ENCODE measurements around the gene OSBPL5.

The OSBPL5 gene

DNA sequence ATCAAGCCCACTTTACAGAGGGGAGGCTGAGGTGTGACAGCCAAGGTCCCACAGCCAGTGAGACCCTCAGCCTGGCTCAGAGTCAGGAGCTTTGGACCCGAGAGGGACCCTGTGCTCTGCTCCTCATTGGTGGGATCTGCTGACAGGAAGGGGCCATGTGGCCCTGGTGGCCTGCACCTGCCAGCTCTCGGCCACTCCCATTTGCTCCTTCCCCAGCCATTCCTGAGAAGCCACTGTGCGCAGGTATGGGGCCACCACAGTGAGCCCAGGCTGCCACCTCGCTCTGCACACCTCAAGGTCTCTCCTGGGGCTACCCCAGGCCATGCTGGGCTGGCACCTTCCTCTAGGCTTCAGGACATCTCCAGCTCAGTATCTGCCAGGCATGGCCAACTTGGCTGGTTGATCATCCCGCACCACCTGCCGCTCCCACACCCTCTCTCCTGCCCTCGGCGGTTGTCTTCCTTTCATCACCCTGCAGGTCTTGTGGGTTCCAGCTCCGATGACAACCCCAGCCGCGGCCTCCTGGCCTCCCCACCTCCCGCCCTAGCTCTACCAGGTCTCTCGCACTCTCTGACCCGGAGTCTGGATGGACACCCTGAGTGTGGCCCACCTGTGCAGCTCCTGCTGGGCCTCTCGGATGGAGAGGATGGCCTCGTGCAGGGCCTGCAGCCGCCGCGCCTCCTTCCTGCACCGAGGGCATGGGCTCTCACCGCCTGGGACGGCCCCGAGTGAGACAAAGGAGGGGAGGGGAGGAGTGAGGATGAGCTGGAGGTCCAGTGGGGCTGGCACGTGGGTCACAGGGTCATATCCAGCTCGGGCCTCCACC, 75.7 kb downstream of the OSBPL5 start:
- POLR2A ChIA-PET: no interaction called here
- DNase-seq (ENCODE audit: extremely low spot score): no peak
- CTCF ChIA-PET: interaction anchor here (0.8 to 4.2 kb wide), 2 partner anchors 53 to 186 kb away, joined by 5 to 45 read pairs; no protein-coding TSS in a partner anchor
- TF ChIP-seq, protein P1, sequence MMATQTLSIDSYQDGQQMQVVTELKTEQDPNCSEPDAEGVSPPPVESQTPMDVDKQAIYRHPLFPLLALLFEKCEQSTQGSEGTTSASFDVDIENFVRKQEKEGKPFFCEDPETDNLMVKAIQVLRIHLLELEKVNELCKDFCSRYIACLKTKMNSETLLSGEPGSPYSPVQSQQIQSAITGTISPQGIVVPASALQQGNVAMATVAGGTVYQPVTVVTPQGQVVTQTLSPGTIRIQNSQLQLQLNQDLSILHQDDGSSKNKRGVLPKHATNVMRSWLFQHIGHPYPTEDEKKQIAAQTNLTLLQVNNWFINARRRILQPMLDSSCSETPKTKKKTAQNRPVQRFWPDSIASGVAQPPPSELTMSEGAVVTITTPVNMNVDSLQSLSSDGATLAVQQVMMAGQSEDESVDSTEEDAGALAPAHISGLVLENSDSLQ (IDR thresholded peaks at IDR 0.05): no peak
- TF ChIP-seq SP1 (IDR thresholded peaks at IDR 0.05) (no peak), NFRKB (IDR thresholded peaks at IDR 0.05) (no peak), LEF1 (IDR thresholded peaks at IDR 0.05; ENCODE audit: borderline replicate concordance) (no peak), TARDBP (IDR thresholded peaks at IDR 0.05) (no peak), HDGF (IDR thresholded peaks at IDR 0.05; ENCODE audit: borderline replicate concordance) (no peak), BHLHE40 (IDR thresholded peaks at IDR 0.05; ENCODE audit: borderline replicate concordance) (no peak), FOXA1 (IDR thresholded peaks at IDR 0.05) (no peak), SUZ12 (IDR thresholded peaks at IDR 0.05) (no peak), ZNF384 (IDR thresholded peaks at IDR 0.05) (no peak), CTBP1 (IDR thresholded peaks at IDR 0.05; ENCODE audit: borderline replicate concordance) (no peak), L3MBTL2 (conservative IDR thresholded peaks at IDR 0.05) (no peak), FOXK2 (IDR thresholded peaks at IDR 0.05) (no peak), FOXM1 (IDR thresholded peaks at IDR 0.05; ENCODE audit: borderline replicate concordance) (no peak)

GRCh38 chr11:3088806-3089205, 76.3 kb downstream of the OSBPL5 start:
- POLR2A ChIA-PET: no interaction called here
- TF ChIP-seq L3MBTL2 (conservative IDR thresholded peaks at IDR 0.05): no peak
- TF ChIP-seq FOXK2 (IDR thresholded peaks at IDR 0.05): no peak
- no peak for TF ChIP-seq SP1 (IDR thresholded peaks at IDR 0.05)
- no peak for TF ChIP-seq HDGF (IDR thresholded peaks at IDR 0.05; ENCODE audit: borderline replicate concordance)
- no peak for TF ChIP-seq LEF1 (IDR thresholded peaks at IDR 0.05; ENCODE audit: borderline replicate concordance)
- no peak for TF ChIP-seq SUZ12 (IDR thresholded peaks at IDR 0.05)
- no peak for TF ChIP-seq ZNF384 (IDR thresholded peaks at IDR 0.05)
- no peak for TF ChIP-seq ARNT (IDR thresholded peaks at IDR 0.05)

DNA sequence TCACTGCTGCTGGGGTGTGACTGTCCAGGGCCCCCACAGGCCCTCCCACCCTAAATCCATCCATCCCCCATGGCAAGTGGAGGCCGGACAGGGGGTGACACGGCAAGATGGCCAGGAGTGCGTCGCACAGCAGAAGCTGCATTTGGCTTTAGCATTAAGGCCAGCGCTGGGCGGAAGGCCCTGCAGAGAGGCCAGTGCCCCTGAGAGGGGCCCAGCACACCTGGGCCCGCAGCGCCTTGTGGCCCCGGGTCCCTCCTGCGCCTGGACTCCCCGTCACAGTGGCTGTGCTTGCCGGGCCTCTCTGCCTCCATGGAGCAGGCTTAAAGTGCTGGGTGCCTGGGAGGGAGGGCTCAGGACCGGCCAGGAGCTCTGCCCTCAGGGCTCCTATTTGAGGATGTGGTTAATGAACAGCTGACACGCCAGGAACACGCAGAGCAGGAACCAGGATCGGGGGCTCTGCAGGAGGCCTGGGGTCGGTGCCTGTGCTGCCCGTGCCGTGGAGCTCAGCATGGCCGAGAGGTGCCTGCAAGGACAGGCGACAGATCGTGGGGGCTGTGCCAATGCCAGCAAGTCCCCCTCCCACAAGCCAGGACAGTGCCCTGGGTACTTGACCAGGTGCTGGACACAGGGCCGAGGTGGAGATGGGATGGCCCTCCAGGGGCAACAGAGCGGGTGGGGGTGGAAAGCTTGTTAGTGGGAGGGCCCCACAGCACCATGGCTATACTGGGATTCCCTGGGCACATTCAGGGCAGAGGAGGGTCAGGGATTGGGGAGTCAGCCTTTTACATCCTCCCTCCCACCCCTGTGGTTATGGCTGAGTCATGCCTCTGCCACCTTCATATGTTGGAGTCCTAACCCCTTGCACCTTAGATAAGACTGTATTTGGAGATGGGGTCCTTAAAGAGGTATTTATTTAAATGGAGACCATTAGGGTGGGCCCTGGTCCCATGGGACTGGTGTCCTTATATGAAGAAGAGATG, 77.0 kb downstream of the OSBPL5 start:
- POLR2A ChIA-PET: no interaction called here
- TF ChIP-seq FOXM1 (IDR thresholded peaks at IDR 0.05; ENCODE audit: borderline replicate concordance) (no peak), FOXA1 (IDR thresholded peaks at IDR 0.05) (no peak), TARDBP (IDR thresholded peaks at IDR 0.05) (no peak), CTBP1 (IDR thresholded peaks at IDR 0.05; ENCODE audit: borderline replicate concordance) (no peak), SP1 (IDR thresholded peaks at IDR 0.05) (no peak), ZNF384 (IDR thresholded peaks at IDR 0.05) (no peak), NFRKB (IDR thresholded peaks at IDR 0.05) (no peak), HDGF (IDR thresholded peaks at IDR 0.05; ENCODE audit: borderline replicate concordance) (no peak), L3MBTL2 (conservative IDR thresholded peaks at IDR 0.05) (no peak), ELF4 (IDR thresholded peaks at IDR 0.05) (no peak), ARNT (IDR thresholded peaks at IDR 0.05) (no peak)
- TF ChIP-seq, protein P1 (IDR thresholded peaks at IDR 0.05): no peak
- CTCF ChIA-PET: interaction anchor here (0.8 kb wide), 1 partner anchor 185 kb away, joined by 5 read pairs; no protein-coding TSS in a partner anchor
- no peak for DNase-seq (ENCODE audit: extremely low spot score)

More at GRCh38 chr11:3088806-3089205, 76.3 kb downstream of the OSBPL5 start:
- DNase-seq (ENCODE audit: extremely low spot score): no peak
- CTCF ChIA-PET: interaction anchor here (0.8 kb wide), 1 partner anchor 186 kb away, joined by 5 read pairs; no protein-coding TSS in a partner anchor

DNA sequence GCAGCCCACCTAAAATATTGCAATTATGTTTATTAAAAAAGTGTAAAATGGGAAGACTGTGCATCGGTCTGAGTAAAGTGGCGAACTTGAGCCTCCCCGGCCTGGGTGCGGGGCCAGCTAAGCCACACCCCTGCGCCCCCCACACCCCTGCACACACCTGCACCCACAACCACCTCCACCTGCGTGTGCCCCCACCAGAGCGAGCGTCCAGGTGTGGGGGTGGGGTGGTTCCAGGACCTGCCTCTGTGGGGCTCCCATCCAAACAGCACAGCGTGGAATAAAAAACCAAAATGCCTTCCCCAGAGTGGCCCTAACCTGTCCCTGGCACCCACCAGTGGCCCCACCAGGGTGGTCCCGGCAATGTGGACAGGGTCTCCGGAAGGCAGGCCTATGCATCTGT, 77.7 kb downstream of the OSBPL5 start:
- POLR2A ChIA-PET: no interaction called here
- CTCF ChIA-PET: no interaction called here

GRCh38 chr11:3086671-3087150, 78.4 kb downstream of the OSBPL5 start:
- POLR2A ChIA-PET: no interaction called here
- TF ChIP-seq CTBP1 (IDR thresholded peaks at IDR 0.05; ENCODE audit: borderline replicate concordance) (no peak), HDGF (IDR thresholded peaks at IDR 0.05; ENCODE audit: borderline replicate concordance) (no peak), BHLHE40 (IDR thresholded peaks at IDR 0.05; ENCODE audit: borderline replicate concordance) (no peak), FOXM1 (IDR thresholded peaks at IDR 0.05; ENCODE audit: borderline replicate concordance) (no peak), ARNT (IDR thresholded peaks at IDR 0.05) (no peak), SUZ12 (IDR thresholded peaks at IDR 0.05) (no peak), FOXK2 (IDR thresholded peaks at IDR 0.05) (no peak), NFRKB (IDR thresholded peaks at IDR 0.05) (no peak), L3MBTL2 (conservative IDR thresholded peaks at IDR 0.05) (no peak)
- TF ChIP-seq, protein P1 (IDR thresholded peaks at IDR 0.05): no peak
- no peak for DNase-seq (ENCODE audit: extremely low spot score)
- CTCF ChIA-PET: interaction anchor here (1.1 kb wide), 1 partner anchor 49 kb away, joined by 4 read pairs; no protein-coding TSS in a partner anchor

More for the DNA sequence above, 77.7 kb downstream of the OSBPL5 start:
- TF ChIP-seq ELF4 (IDR thresholded peaks at IDR 0.05): no peak
- TF ChIP-seq LEF1 (IDR thresholded peaks at IDR 0.05; ENCODE audit: borderline replicate concordance): no peak
- no peak for TF ChIP-seq L3MBTL2 (conservative IDR thresholded peaks at IDR 0.05)
- no peak for TF ChIP-seq NFRKB (IDR thresholded peaks at IDR 0.05)
- TF ChIP-seq ZNF384 (IDR thresholded peaks at IDR 0.05): no peak
- no peak for TF ChIP-seq FOXA1 (IDR thresholded peaks at IDR 0.05)
- no peak for TF ChIP-seq HDGF (IDR thresholded peaks at IDR 0.05; ENCODE audit: borderline replicate concordance)
- no peak for DNase-seq (ENCODE audit: extremely low spot score)
